Keratinocyte (primary cell): ENCODE data around the gene SF3A1.
A peak's percentile ranks its signal among the peaks of the same experiment; 100 is the strongest.

Experiments
- CTCF ChIP-seq, 3 experiments: IDR thresholded peaks in 1 of 3; conservative IDR thresholded peaks in 1 of 3; optimal IDR thresholded peaks in 1 of 3; 2 replicates in 2 of 3; 3 replicates in 1 of 3; pipeline versions ENCODE3 to v1.5.1; 2011; ENCODE audit warnings: low read length in 3 of 3, mild to moderate bottlenecking in 3 of 3, moderate library complexity in 2 of 3, control low read depth in 1 of 3, inconsistent platforms in 1 of 3; ENCODE audit not compliant: insufficient read depth in 2 of 3; ENCODE audit errors: extremely low read depth in 1 of 3
- EZH2 ChIP-seq: IDR thresholded peaks from one replicate; pipeline ENCODE4 v1.6.1; 2012; ENCODE audit warnings: inconsistent platforms, mild to moderate bottlenecking, low read length, moderate library complexity

- TF ChIP-seq CTCF (optimal IDR thresholded peaks at IDR 0.05 in 1 of 3, IDR thresholded peaks at IDR 0.05 in 1 of 3, conservative IDR thresholded peaks at IDR 0.05 in 1 of 3; ENCODE audit: extremely low read depth in 1 of 3, insufficient read depth in 2 of 3, low read length in 3 of 3) = peak; percentile 88 to 98 (median 91)
- no peak for TF ChIP-seq EZH2
These were observed 69.7 kb downstream of the SF3A1 start for GRCh38 chr22:30286813-30287647.
